Astrocyte of the spinal cord (primary cell): Measurements from ENCODE around the gene TIPIN.

Experiments
- DNase-seq: peaks from one replicate; pipeline ENCODE4 v3.0.0; 2011; ENCODE audit warnings: low read depth, low spot score
- H3K4me3 ChIP-seq: 2 replicates; pipeline ENCODE4 v1.5.1; 2011; ENCODE audit warnings: low read depth, mild to moderate bottlenecking, low read length, moderate library complexity
- in situ Hi-C: cut with HindIII; loops from 2 replicates; pipeline ENCODE4 v1.10.0; 2017; ENCODE audit warnings: low sequenced_read_pairs
- TF ChIP-seq, protein P1 (sequence below): IDR thresholded peaks from 2 replicates; pipeline ENCODE4 v1.5.1; 2012; ENCODE audit warnings: low read depth, mild to moderate bottlenecking, low read length, inconsistent platforms

Gene TIPIN, protein sequence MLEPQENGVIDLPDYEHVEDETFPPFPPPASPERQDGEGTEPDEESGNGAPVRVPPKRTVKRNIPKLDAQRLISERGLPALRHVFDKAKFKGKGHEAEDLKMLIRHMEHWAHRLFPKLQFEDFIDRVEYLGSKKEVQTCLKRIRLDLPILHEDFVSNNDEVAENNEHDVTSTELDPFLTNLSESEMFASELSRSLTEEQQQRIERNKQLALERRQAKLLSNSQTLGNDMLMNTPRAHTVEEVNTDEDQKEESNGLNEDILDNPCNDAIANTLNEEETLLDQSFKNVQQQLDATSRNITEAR

DNA sequence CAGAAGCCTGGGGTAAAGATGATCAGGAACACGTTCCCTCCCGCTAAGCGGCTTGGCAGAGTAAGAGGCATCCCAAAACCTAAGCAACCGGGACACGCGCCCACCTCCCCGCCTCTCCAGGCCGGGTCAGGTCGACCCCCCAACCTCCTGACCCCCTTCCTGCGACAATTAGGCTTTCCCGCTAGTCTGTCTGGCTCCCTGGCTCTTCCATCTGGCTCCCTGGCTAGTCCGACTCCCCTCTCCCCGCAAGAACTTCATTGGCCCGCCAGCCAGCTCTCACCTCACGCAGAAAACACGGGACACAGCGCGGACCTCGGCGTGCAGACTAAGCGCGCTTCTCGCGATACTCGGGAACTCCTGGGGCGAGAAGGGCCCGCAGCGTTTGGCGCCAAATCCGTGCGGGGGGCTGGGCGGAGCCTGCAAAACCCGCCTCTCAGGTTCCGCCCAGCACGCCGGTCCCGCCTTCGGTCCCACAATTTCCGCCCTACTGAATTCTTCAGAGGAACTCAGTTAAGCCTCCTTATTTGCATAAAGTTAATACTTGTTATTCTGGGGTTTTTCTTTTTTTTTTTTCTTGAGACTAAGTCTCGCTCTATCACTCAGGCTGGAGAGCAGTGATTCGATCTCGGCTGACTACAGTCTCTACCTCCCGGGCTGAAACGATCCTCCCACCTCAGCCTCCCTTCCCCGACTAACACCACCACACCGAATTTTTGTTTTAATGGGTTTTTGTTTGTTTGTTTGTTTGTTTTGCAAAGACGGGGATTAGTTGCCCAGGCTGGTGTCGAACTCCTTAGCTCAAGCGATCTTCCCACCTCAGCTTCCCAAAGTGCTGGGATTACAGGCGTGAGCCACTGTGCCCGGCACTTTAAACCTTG lies at the start of gene TIPIN:
Gene TIPIN (minus strand): TSS at position 327 of the 878 bp plus-strand sequence. CDS start 3,738 bp downstream, outside the sequence.
- peak; percentile 97 for DNase-seq
- in situ Hi-C loops = no loop called here
- peak within 1 kb of the TSS; percentile 88 for H3K4me3 ChIP-seq
- TF ChIP-seq, protein P1, sequence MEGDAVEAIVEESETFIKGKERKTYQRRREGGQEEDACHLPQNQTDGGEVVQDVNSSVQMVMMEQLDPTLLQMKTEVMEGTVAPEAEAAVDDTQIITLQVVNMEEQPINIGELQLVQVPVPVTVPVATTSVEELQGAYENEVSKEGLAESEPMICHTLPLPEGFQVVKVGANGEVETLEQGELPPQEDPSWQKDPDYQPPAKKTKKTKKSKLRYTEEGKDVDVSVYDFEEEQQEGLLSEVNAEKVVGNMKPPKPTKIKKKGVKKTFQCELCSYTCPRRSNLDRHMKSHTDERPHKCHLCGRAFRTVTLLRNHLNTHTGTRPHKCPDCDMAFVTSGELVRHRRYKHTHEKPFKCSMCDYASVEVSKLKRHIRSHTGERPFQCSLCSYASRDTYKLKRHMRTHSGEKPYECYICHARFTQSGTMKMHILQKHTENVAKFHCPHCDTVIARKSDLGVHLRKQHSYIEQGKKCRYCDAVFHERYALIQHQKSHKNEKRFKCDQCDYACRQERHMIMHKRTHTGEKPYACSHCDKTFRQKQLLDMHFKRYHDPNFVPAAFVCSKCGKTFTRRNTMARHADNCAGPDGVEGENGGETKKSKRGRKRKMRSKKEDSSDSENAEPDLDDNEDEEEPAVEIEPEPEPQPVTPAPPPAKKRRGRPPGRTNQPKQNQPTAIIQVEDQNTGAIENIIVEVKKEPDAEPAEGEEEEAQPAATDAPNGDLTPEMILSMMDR = no peak

DNA sequence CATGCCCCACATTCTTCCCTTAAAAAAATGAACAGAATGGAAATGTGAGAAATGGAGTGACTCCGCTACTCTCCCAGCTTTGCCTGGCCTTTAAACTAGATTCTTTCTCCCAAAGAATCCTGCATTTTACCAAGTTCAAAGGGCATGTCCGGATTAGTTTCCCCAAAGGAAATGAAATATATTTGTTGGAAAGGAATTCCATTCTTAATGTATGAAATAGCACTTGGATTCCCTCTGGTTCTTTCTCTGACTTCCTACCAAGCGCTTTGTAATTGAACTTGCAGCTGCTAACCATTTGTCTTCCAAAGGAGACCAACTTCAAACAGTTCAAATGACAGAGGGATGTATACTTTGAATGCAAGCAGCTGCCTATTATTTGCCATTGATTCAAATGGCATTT lies 49.1 kb upstream of the TIPIN start:
- DNase-seq = peak; percentile 47
- H3K4me3 ChIP-seq = no peak overlapping the region
- in situ Hi-C loops = no loop called here
- TF ChIP-seq, protein P1 = no peak

DNA sequence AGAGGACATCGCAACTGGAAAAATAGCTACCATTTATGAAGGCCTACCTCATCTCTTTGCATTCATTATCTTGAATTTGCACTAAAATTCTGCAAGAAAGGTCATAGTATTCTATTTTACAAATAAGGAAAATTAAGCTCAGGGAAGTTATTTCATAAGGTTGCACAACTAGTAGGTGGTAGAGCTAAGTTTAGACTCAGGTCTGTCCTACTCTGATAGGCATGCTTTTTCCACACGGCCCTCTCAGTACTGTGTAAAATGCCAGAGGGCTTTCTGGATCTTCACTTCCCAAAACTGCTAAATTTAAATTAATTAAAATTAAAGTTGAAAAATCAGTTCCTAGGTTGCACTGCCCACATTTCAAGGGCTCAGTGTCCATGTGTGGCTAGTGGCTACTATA lies 48.5 kb upstream of the TIPIN start:
- TF ChIP-seq, protein P1 = no peak
- no peak overlapping the region for H3K4me3 ChIP-seq
- no peak for DNase-seq
- in situ Hi-C loops = no loop called here

DNA sequence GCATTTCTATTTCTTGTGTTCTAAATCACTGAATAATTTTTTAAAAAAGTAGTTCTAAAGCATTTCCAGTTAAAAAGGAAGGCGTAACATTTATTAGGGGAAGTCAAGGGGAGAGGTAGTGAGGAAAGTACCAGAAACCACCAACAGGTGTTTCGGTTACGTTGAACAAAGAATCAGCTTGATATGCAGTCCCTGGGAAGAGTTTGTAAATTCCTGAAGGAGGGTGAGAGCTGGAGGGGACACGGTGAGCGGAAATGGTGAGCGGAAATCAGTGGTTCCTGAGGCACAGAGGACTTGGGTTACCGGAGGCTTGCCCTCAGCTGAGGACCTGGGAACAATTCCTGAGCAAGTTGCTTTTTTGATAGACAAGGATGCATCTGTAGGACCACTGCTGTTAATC lies 48.0 kb upstream of the TIPIN start:
- in situ Hi-C loops = no loop called here
- no peak for DNase-seq
- TF ChIP-seq, protein P1 = no peak

DNA sequence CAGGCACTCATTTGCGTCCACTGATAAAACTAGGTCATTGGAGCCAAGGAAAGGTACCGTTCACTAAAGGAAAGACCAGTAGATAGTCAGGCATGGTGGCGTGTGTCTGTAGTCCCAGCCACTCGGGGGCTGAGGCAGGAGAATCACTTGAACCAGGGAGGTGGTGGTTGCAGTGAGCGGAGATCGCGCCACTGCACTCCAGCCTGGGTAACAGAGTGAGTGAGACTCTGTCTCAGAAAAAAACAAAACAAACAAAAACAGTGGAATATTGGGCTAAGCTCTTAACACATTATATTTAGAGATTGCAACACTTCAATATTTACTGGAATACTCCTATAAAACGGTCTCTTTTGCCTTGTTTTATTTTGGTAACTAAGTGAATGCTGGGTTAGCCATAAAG lies 47.6 kb upstream of the TIPIN start:
- H3K4me3 ChIP-seq = no peak overlapping the region
- DNase-seq = no peak
- in situ Hi-C loops = no loop called here
- TF ChIP-seq, protein P1 = no peak

More for the DNA sequence above, 48.0 kb upstream of the TIPIN start:
- no peak overlapping the region for H3K4me3 ChIP-seq

DNA sequence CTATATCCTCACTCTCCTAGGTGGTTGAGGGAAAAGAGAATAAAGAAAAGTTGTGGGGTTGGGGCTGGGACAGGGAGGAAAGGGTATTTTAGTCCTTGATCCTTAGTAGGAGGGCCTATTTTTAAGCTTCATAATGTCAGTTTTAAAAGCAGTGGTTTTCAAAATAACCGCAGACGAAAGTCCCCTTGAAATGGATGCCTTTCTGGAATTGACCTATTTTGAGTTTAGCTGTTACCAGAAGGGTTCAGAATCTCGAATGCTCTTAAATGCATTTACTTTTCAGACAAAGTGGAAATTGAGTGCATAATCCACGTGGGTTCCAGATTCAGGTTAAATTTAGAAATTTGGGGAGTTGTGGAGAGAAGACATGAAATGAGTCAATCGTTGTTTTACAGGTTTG lies 46.8 kb upstream of the TIPIN start:
- TF ChIP-seq, protein P1 = no peak
- no peak for DNase-seq
- in situ Hi-C loops = no loop called here
- no peak overlapping the region for H3K4me3 ChIP-seq
